Mammary epithelial cell (primary cell): ENCODE measurements around the gene GON4L.
"Not testable (repeated sequence)": the region's sequence is repeated elsewhere in the genome, so short reads cannot be mapped to it uniquely, and the experiment has no call there.

Experiments
- CTCF ChIP-seq, 2 donors: IDR thresholded peaks in 1 of 2; conservative IDR thresholded peaks in 1 of 2; 2 replicates each; pipeline ENCODE4 v1.5.1; 2011 to 2012; ENCODE audit warnings: inconsistent platforms in 2 of 2, low read length in 2 of 2, mild to moderate bottlenecking in 2 of 2, control low read depth in 1 of 2, low read depth in 1 of 2; ENCODE audit not compliant: insufficient read depth in 1 of 2; ENCODE audit errors: extremely low read depth in 1 of 2
- EZH2 ChIP-seq: IDR thresholded peaks from 2 replicates; pipeline ENCODE4 v1.6.1; 2012; ENCODE audit warnings: low read length, inconsistent platforms, borderline replicate concordance

GRCh38 chr1:155895617-155896016 is 38.6 kb upstream of the GON4L start:
- not testable (repeated sequence) for TF ChIP-seq EZH2; CTCF (conservative IDR thresholded peaks at IDR 0.05 in 1 of 2, IDR thresholded peaks at IDR 0.05 in 1 of 2; ENCODE audit: extremely low read depth in 1 of 2, insufficient read depth in 1 of 2, low read depth in 1 of 2, low read length in 2 of 2)
